NCI-H2196 (cell line): Measurements from ENCODE around the gene SCG5.
"Not testable (repeated sequence)": the region's sequence is repeated elsewhere in the genome, so short reads cannot be mapped to it uniquely, and the experiment has no call there.

Experiments used
- DNase-seq: peaks from one replicate; lab custom pipeline; 2025; ENCODE audit not compliant: unreplicated experiment; lab: John Stamatoyannopoulos, UW

SCG5 gene

GRCh38 chr15:32641517-32642059 lies at the start of gene SCG5:
SCG5 (plus strand) TSS chr15:32641710; CDS start chr15:32643593, 1,883 bp downstream.
- no peak for DNase-seq

- not testable (repeated sequence) for DNase-seq
Measured at GRCh38 chr15:32593151-32593550, 48.4 kb upstream of the SCG5 start, which contains the start of gene GOLGA8N. GOLGA8N (plus strand) TSS chr15:32593456.

GRCh38 chr15:32609518-32609917 lies 32.0 kb upstream of the SCG5 start:
- DNase-seq = not testable (repeated sequence)

- not testable (repeated sequence) for DNase-seq
Measured at GRCh38 chr15:32610719-32611118, 30.8 kb upstream of the SCG5 start.

GRCh38 chr15:32614712-32615050 lies 26.8 kb upstream of the SCG5 start:
- not testable (repeated sequence) for DNase-seq

GRCh38 chr15:32615051-32615870 lies 26.2 kb upstream of the SCG5 start, which contains the start of gene ARHGAP11A:
ARHGAP11A (plus strand) TSS chr15:32615504; CDS start chr15:32616212, 708 bp downstream.
- not testable (repeated sequence) for DNase-seq

GRCh38 chr15:32615871-32616426 lies 25.6 kb upstream of the SCG5 start:
- not testable (repeated sequence) for DNase-seq

- no peak for DNase-seq
Measured at GRCh38 chr15:32636410-32636809, 5.1 kb upstream of the SCG5 start.

GRCh38 chr15:32636908-32637567 lies 4.5 kb upstream of the SCG5 start:
- DNase-seq = no peak

- no peak for DNase-seq
Measured at GRCh38 chr15:32637704-32638103, 3.8 kb upstream of the SCG5 start.

- no peak for DNase-seq
Measured at GRCh38 chr15:32642667-32643435, 1.3 kb downstream of the SCG5 start.

GRCh38 chr15:32643907-32644445 lies 2.5 kb downstream of the SCG5 start:
- no peak for DNase-seq

GRCh38 chr15:32646291-32646690 lies 4.8 kb downstream of the SCG5 start:
- peak; percentile 5 for DNase-seq

- DNase-seq = no peak
Measured at GRCh38 chr15:32649342-32649741, 7.8 kb downstream of the SCG5 start.

- DNase-seq = peak; percentile 17
Measured at GRCh38 chr15:32651229-32651837, 9.8 kb downstream of the SCG5 start.

GRCh38 chr15:32652178-32652577 lies 10.7 kb downstream of the SCG5 start:
- no peak for DNase-seq

GRCh38 chr15:32656091-32656490 lies 14.6 kb downstream of the SCG5 start:
- no peak for DNase-seq

GRCh38 chr15:32656496-32656895 lies 15.0 kb downstream of the SCG5 start:
- no peak for DNase-seq

- DNase-seq = peak; percentile 37
Measured at GRCh38 chr15:32657198-32657883, 15.8 kb downstream of the SCG5 start.

GRCh38 chr15:32657941-32658340 lies 16.4 kb downstream of the SCG5 start:
- DNase-seq = no peak
